HCT116 (cell line): ENCODE data around the gene CTXN1. TPM values are rescaled to one million over a fixed set of nuclear protein-coding genes. Genes with fewer than 3 reads are reported as not detected.

ENCODE experiments used
- ATAC-seq: fragments of 200-7000 bp; cut with Tn5 transposase; 2 replicates; pipeline ENCODE4 v1.9.1; 2020; ENCODE audit warnings: mild to moderate bottlenecking, moderate library complexity
- BruUV-seq: library from RNA; stranded (reverse); fragments of 400-500 nt; replicated peaks from 2 replicates; lab custom pipeline; 2021; lab: Mats Ljungman, UMichigan
- CTCF ChIA-PET: fragments of 300-600 bp; sonication (Branson Sonifier 250); formaldehyde crosslinking; loops from one replicate; lab custom pipeline; 2021; ENCODE audit warnings: antibody characterized with exemption; lab: Charles Lee
- POLR2A ChIA-PET: fragments of 300-600, 350-600 bp; sonication (Branson Sonifier 250); formaldehyde crosslinking; loops from one replicate; lab custom pipeline; 2021; ENCODE audit warnings: antibody characterized with exemption; lab: Charles Lee
- RAD21 ChIA-PET, 2 experiments: fragments of 300-600 bp; sonication (Branson Sonifier 250); formaldehyde crosslinking; loops; one replicate each; lab custom pipeline; 2023; ENCODE audit warnings: low total read pairs in 2 of 2; ENCODE audit not compliant: uncharacterized antibody in 2 of 2, unreplicated experiment in 2 of 2, low non-redundant PET in 1 of 2; lab: Charles Lee
- DNase-seq: peaks from one replicate; pipeline ENCODE4 v3.0.0-alpha.2; 2010; ENCODE audit warnings: low read depth, low spot score
- H2AFZ ChIP-seq: fragments of 200-600 bp; shearing (Covaris generic), sonication (generic); 2 replicates; pipeline ENCODE4 v1.6.1; 2017; ENCODE audit warnings: low read depth, mixed run types, mixed read lengths, antibody characterized with exemption, low read length; ENCODE audit not compliant: poor library complexity, severe bottlenecking
- H3K27ac ChIP-seq: 2 replicates; pipeline ENCODE4 v1.5.1; 2012; ENCODE audit warnings: low read depth, low read length
- H3K27me3 ChIP-seq: fragments of 200-600 bp; sonication (generic); 2 replicates; pipeline ENCODE4 v1.6.1; 2016; ENCODE audit warnings: mixed run types, low read length, mixed read lengths; ENCODE audit not compliant: insufficient read depth
- H3K36me3 ChIP-seq, 2 experiments: fragments of 200-500 bp in 1 of 2; fragments of 200-600 bp in 1 of 2; sonication (Bioruptor generic) in 1 of 2; sonication (generic) in 1 of 2; 2 replicates each; pipeline versions ENCODE4 v1.5.1 to v1.6.1; 2014 to 2016; ENCODE audit warnings: low read length in 2 of 2, inconsistent platforms in 1 of 2, mixed read lengths in 1 of 2, mixed run types in 1 of 2; ENCODE audit not compliant: insufficient read depth in 2 of 2, control insufficient read depth in 1 of 2
- H3K4me1 ChIP-seq, 2 experiments: fragments of 200-600 bp in 1 of 2; sonication (generic) in 1 of 2; 2 replicates each; pipeline versions ENCODE4 v1.5.1 to v1.6.1; 2012 to 2017; ENCODE audit warnings: low read length in 2 of 2, inconsistent platforms in 1 of 2, mild to moderate bottlenecking in 1 of 2, mixed read lengths in 1 of 2, mixed run types in 1 of 2, moderate library complexity in 1 of 2; ENCODE audit not compliant: insufficient read depth in 2 of 2, control insufficient read depth in 1 of 2
- H3K4me2 ChIP-seq: fragments of 200-600 bp; sonication (generic); 2 replicates; pipeline ENCODE4 v1.6.1; 2017; ENCODE audit warnings: mixed run types, low read length, mixed read lengths
- H3K4me3 ChIP-seq, 2 experiments: fragments of 200-600 bp in 1 of 2; sonication (generic) in 1 of 2; replicated peaks in 1 of 2; 2 replicates each; pipeline ENCODE4 v1.5.1; 2011 to 2016; ENCODE audit warnings: low read length in 2 of 2, control low read depth in 1 of 2, low read depth in 1 of 2, mild to moderate bottlenecking in 1 of 2, mixed read lengths in 1 of 2, mixed run types in 1 of 2
- H3K79me2 ChIP-seq: fragments of 200-600 bp; sonication (generic); 2 replicates; pipeline ENCODE4 v1.6.1; 2017; ENCODE audit warnings: mild to moderate bottlenecking, mixed run types, low read length, moderate library complexity, mixed read lengths; ENCODE audit not compliant: insufficient read depth
- H3K9ac ChIP-seq: fragments of 200-600 bp; sonication (generic); 2 replicates; pipeline ENCODE4 v1.6.1; 2016; ENCODE audit warnings: low read length, mixed read lengths
- H3K9me2 ChIP-seq: fragments of 200-600 bp; sonication (generic), shearing (Covaris generic); 2 replicates; pipeline ENCODE4 v1.6.1; 2017; ENCODE audit warnings: mixed run types, mild to moderate bottlenecking, moderate library complexity; ENCODE audit not compliant: insufficient read depth
- H3K9me3 ChIP-seq, 2 experiments: fragments of 200-500 bp in 1 of 2; fragments of 200-600 bp in 1 of 2; sonication (Bioruptor generic) in 1 of 2; sonication (generic) in 1 of 2; 2 replicates each; pipeline ENCODE4 v1.6.1; 2014 to 2017; ENCODE audit warnings: low read length in 2 of 2, mixed read lengths in 2 of 2, inconsistent platforms in 1 of 2, low read depth in 1 of 2, mild to moderate bottlenecking in 1 of 2, mixed run types in 1 of 2, moderate library complexity in 1 of 2; ENCODE audit not compliant: control insufficient read depth in 1 of 2, insufficient read depth in 1 of 2
- H4K20me1 ChIP-seq: fragments of 200-600 bp; sonication (generic), shearing (Covaris generic); 2 replicates; pipeline ENCODE4 v1.6.1; 2017; ENCODE audit warnings: mixed run types, mild to moderate bottlenecking, moderate library complexity; ENCODE audit not compliant: insufficient read depth
- CBX3 ChIP-seq: IDR thresholded peaks from 2 replicates; pipeline ENCODE4 v1.6.1; 2012; ENCODE audit warnings: low read depth
- EGR1 ChIP-seq: IDR thresholded peaks from 2 replicates; pipeline ENCODE4 v1.6.1; 2012; ENCODE audit warnings: low read depth
- FOSL1 ChIP-seq: IDR thresholded peaks from 2 replicates; pipeline ENCODE4 v1.6.1; 2012; ENCODE audit warnings: low read depth
- TCF7L2 ChIP-seq: IDR thresholded peaks from 2 replicates; pipeline ENCODE4 v1.7.0; 2011; ENCODE audit warnings: borderline replicate concordance, inconsistent platforms; ENCODE audit not compliant: insufficient read depth, insufficient read length; ENCODE audit errors: extremely low read depth
- ZFX ChIP-seq: fragments of 450-650 bp; IDR thresholded peaks from 2 replicates; pipeline ENCODE4 v1.6.1; 2017
- intact Hi-C: fragments of 100-400 bp; cut with micrococcal nuclease; formaldehyde crosslinking; loops from 2 replicates; pipeline ENCODE4 v1.10.0; 2022
- total RNA-seq: library from RNA; stranded (reverse); gene quantifications from one replicate; pipeline ENCODE4 v1.2.1, GENCODE V29; 2021; ENCODE audit not compliant: unreplicated experiment
- TF ChIP-seq, protein P1 (sequence below): IDR thresholded peaks from 2 replicates; pipeline ENCODE4 v1.6.1; 2012

CTXN1 gene
- total RNA-seq, 1 experiment from 2014 or later, result 56.0 TPM

DNA sequence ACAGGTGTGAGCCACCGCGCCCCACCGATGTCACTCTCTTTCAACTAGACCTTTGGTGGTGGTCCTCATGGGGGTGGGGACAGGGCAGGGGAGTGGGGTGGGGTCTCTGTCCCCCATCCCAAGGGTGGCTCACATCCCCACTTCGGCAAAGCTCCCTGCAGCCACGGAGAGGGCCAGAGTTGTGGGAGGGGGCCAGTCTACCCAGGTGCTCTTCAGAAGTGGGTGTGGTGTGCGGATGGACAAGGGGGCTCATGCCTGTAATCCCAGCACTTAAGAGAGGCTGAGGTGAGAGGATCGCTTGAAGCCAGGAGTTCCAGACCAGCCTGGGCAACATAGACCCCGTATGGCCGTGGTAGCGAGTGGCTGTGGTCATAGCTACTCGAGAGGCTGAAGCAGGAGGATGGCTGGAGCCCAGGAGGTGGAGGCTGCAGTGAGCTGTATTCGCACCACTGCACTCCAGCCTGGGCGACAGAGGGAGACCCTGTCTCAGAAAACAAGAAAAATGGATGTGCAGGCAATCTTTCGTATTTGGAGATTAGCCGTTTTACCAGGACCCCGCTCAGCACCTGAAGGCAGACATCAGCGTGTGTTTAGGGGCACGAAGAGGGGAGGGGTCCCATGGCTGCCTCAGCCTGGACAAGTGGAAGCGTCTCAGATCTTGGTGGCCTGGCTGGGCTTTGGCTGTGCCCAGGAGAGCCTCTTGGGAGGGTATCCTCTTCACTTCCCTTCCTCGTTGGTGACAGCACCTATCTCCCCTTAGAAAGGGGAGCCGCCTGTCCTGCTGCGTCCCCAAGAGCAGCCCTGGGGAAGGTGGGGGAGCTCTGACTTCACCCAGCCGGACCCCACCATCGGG lies 10.5 kb downstream of the CTXN1 start:
- no peaks in the 10 kb centered on the region for H4K20me1 ChIP-seq
- no peaks in the 10 kb centered on the region for H3K27me3 ChIP-seq
- peak overlapping the region; percentile 89 for H3K9ac ChIP-seq
- POLR2A ChIA-PET, result no interaction called here
- H3K4me1 ChIP-seq, result peaks cover 14 to 47% of the 10 kb centered on the region in 2 experiments; a peak in 3 of 4 replicates
- peaks cover 5 to 6% of the 10 kb centered on the region in 2 experiments; a peak in 3 of 4 replicates for H3K36me3 ChIP-seq
- H3K9me2 ChIP-seq, result no peaks in the 10 kb centered on the region
- H3K4me3 ChIP-seq, result peak overlapping the region; percentile 66 to 74
- DNase-seq (no peak), ATAC-seq (no peak)
- intact Hi-C loops, result no loop called here
- RAD21 ChIA-PET, result no interaction called here
- H3K27ac ChIP-seq, result peak overlapping the region; percentile 89
- no peak overlapping the region for H2AFZ ChIP-seq
- peaks cover 10% of the 10 kb centered on the region; the same call in 1 of the 2 replicates for H3K79me2 ChIP-seq
- no peak for TF ChIP-seq FOSL1
- TF ChIP-seq, protein P1, sequence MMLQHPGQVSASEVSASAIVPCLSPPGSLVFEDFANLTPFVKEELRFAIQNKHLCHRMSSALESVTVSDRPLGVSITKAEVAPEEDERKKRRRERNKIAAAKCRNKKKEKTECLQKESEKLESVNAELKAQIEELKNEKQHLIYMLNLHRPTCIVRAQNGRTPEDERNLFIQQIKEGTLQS, result no peak
- no peak for TF ChIP-seq ZFX
- no peak for TF ChIP-seq TCF7L2
- TF ChIP-seq EGR1, result no peak
- peak overlapping the region; percentile 91 for H3K4me2 ChIP-seq
- CTCF ChIA-PET, result interaction anchor here (1.3 kb wide), 1 partner anchor 12 kb away, joined by 6 read pairs; the partner anchor contains the start of gene MAP2K7
- no TSS peak for BruUV-seq
- no peaks in the 10 kb centered on the region for H3K9me3 ChIP-seq

DNA sequence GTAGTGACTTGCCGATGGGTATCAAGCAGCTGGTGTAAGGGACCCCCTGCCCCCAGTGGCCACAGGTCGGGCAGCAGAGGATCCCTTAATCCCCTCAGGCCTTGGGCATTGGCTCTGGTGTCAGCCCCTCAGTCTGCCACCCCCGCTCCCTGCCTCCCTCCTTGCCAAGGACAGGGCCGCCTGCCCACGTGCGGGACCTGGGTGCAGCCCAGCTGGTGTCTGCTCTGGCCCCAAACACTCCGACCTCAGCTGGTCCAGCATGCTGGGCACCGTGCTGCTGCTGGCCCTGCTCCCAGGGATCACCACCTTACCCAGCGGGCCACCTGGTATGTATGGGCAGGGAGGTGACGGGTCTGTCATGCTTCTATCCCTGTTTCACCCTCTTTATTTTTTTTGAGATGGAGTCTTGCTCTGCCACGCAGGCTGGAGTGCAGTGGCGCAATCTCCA lies 11.3 kb downstream of the CTXN1 start, which contains the start of gene TGFBR3L:
TGFBR3L (plus strand) TSS at position 233 of the 448 bp plus-strand sequence.
- no peak for TF ChIP-seq CBX3
- ChIA-PET POLR2A (no interaction called here), RAD21 (no interaction called here), CTCF (no interaction called here)
- Histone ChIP-seq H4K20me1 (no peaks in the 10 kb centered on the region), H3K9ac (peak within 1 kb of the TSS; percentile 89; the same call in 1 of the 2 replicates), H3K4me1 (peaks cover 14 to 42% of the 10 kb centered on the region in 2 experiments; a peak in 3 of 4 replicates), H3K36me3 (peaks cover 5 to 6% of the 10 kb centered on the region in 2 experiments; a peak in 3 of 4 replicates), H3K4me2 (peak within 1 kb of the TSS; percentile 91), H3K27me3 (no peaks in the 10 kb centered on the region), H3K9me2 (no peaks in the 10 kb centered on the region), H3K4me3 (no peak within 1 kb of the TSS), H2AFZ (no peak within 1 kb of the TSS), H3K27ac (peak within 1 kb of the TSS; percentile 89), H3K9me3 (no peaks in the 10 kb centered on the region), H3K79me2 (peaks cover 10% of the 10 kb centered on the region; the same call in 1 of the 2 replicates)
- BruUV-seq, result no TSS peak
- ATAC-seq (no peak), DNase-seq (no peak)
- intact Hi-C loops, result no loop called here
